Activated B cell treated with CpG ODN at 0.5 μM for 24 hours (primary cell): ENCODE measurements around the gene GRM5. TPM values are rescaled to one million over a fixed set of nuclear protein-coding genes. Genes with fewer than 3 reads are reported as not detected.
"Not testable (repeated sequence)": the region's sequence is repeated elsewhere in the genome, so short reads cannot be mapped to it uniquely, and the experiment has no call there.

Experiments used
- ATAC-seq: fragments of 200-7000 bp; cut with Tn5 transposase; one replicate; pipeline ENCODE4 v1.10.0; 2021; ENCODE audit warnings: low read depth, mild to moderate bottlenecking, moderate library complexity
- CTCF ChIA-PET: fragments of 350-600 bp; sonication (Branson Sonifier 250); formaldehyde crosslinking; loops from one replicate; lab custom pipeline; 2021; ENCODE audit warnings: antibody characterized with exemption; lab: Charles Lee
- POLR2A ChIA-PET: fragments of 350-600 bp; sonication (Branson Sonifier 250); formaldehyde crosslinking; loops from one replicate; lab custom pipeline; 2021; ENCODE audit warnings: antibody characterized with exemption; lab: Charles Lee
- DNase-seq: peaks from one replicate; pipeline ENCODE4 v3.0.0; 2022
- H3K27ac Mint-ChIP-seq: one replicate; pipeline ENCODE4 v1.8.0; 2020; ENCODE audit warnings: mixed read lengths
- H3K27me3 Mint-ChIP-seq: one replicate; pipeline ENCODE4 v1.8.0; 2021; ENCODE audit warnings: mixed read lengths
- H3K36me3 Mint-ChIP-seq: one replicate; pipeline ENCODE4 v1.8.0; 2021; ENCODE audit warnings: low read depth, mixed read lengths
- H3K4me1 Mint-ChIP-seq: one replicate; pipeline ENCODE4 v1.8.0; 2021; ENCODE audit warnings: mixed read lengths
- H3K4me3 Mint-ChIP-seq: one replicate; pipeline ENCODE4 v1.8.0; 2020; ENCODE audit warnings: mild to moderate bottlenecking, mixed read lengths
- H3K9me3 Mint-ChIP-seq: one replicate; pipeline ENCODE4 v1.8.0; 2020; ENCODE audit warnings: mixed read lengths
- CTCF ChIP-seq: fragments of 200-600 bp; IDR thresholded peaks from one replicate; pipeline ENCODE4 v1.8.0; 2022; ENCODE audit warnings: antibody characterized with exemption, mild to moderate bottlenecking
- intact Hi-C: fragments of 100-400 bp; cut with micrococcal nuclease; formaldehyde crosslinking; loops from one replicate; pipeline ENCODE4 v1.15.1; 2024
- total RNA-seq: library from RNA; stranded (reverse); gene quantifications from 2 replicates; pipeline ENCODE4 v1.2.3, GENCODE V29; 2022

GRM5 gene
- total RNA-seq, 1 donor from 2014 or later = not detected

- Mint-ChIP-seq H3K9me3 (no peaks in the 10 kb centered on the region), H3K4me3 (no peak overlapping the region), H3K4me1 (no peaks in the 10 kb centered on the region), H3K27me3 (no peaks in the 10 kb centered on the region), H3K36me3 (no peaks in the 10 kb centered on the region), H3K27ac (no peak overlapping the region)
- no peak for ATAC-seq
- CTCF ChIA-PET = no interaction called here
- POLR2A ChIA-PET = no interaction called here
- DNase-seq = no peak
- intact Hi-C loops = no loop called here
- TF ChIP-seq CTCF = no peak
These were observed 114.8 kb downstream of the GRM5 start for GRCh38 chr11:88950975-88951374.

DNA sequence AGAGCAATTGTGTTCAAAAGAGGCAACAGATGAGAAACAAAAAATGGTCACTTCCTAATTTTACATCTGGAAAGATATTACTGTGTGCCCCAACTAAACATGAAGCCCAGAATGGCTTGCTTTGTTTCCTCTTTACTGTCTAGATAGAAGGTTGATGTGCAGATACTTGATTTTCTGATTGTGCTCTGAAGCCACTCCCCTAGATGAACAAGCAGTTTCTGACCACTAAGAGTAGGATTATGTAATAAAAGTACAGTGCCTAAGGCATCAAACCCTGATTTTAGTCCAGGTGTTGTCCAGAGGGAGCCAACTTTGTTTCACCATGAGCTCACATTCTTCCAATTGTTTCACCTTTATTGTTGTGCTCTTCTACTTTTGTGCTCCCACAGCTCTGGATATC, 116.9 kb downstream of the GRM5 start:
- CTCF ChIA-PET, H3K36me3 Mint-ChIP-seq, H3K9me3 Mint-ChIP-seq, DNase-seq, H3K4me1 Mint-ChIP-seq, ATAC-seq, intact Hi-C loops, H3K27ac Mint-ChIP-seq, H3K27me3 Mint-ChIP-seq, H3K4me3 Mint-ChIP-seq, POLR2A ChIA-PET: not testable (repeated sequence)

DNA sequence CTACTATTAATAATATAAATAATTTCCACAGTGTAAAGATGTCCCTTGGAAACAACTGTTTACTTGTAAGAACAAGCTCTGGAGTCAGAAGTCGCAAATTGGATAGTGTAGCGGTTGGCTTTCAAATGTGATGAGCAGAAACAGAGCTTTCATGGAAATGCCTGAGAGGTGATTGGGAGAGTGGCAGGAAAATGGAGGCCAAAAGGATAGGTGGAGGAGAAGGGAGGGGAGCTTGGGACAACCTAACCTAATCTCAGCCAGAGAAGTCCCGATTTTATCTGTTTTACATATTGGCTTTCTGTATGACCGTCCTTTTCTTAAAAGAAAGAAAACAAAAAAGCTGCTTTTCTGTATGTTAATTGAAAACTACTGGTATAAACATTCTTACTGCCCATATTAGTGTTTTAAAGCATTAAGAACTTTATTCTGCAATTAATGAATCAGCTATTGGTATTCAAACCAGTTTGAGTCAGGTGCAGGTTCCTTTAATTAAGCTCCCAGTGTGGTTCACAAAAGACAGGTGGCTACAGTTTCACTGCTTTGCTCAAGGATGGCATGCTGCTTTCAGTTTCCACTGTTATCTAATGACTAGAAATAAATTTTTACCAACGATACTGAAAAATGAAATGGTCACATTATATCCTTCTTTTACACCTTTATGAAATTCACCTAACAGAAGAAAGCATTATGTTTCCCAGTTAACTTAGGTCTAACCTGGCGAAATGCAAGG, 117.8 kb downstream of the GRM5 start:
- H3K27ac Mint-ChIP-seq, CTCF ChIA-PET, POLR2A ChIA-PET, intact Hi-C loops, DNase-seq, ATAC-seq, H3K4me1 Mint-ChIP-seq, H3K27me3 Mint-ChIP-seq, H3K36me3 Mint-ChIP-seq, H3K4me3 Mint-ChIP-seq, H3K9me3 Mint-ChIP-seq: not testable (repeated sequence)

DNA sequence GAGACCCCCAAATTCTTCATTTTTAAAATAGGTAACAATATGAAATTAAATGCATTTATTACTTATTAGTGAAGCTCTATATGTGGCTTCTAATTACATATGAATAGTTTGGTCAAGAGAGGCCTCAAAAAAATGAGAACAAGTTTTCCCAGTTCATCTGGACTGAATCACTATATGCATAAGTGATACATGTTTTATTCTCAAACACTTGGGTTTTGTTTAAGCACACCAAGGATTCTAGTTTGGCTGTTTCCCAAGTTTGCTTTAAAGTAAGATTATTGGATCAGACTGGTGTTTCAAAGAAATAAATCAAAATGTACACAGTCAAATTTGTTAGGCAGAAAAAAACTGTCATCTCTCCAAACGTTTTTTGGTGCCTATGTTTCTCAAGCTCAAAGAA, 136.1 kb downstream of the GRM5 start:
- intact Hi-C loops, ATAC-seq, DNase-seq, H3K36me3 Mint-ChIP-seq, H3K27ac Mint-ChIP-seq, CTCF ChIA-PET, H3K9me3 Mint-ChIP-seq, POLR2A ChIA-PET, H3K27me3 Mint-ChIP-seq, H3K4me3 Mint-ChIP-seq, H3K4me1 Mint-ChIP-seq: not testable (repeated sequence)

GRCh38 chr11:88917065-88917464, 148.7 kb downstream of the GRM5 start:
- DNase-seq, POLR2A ChIA-PET, CTCF ChIA-PET, H3K27ac Mint-ChIP-seq, H3K4me3 Mint-ChIP-seq, H3K36me3 Mint-ChIP-seq, H3K27me3 Mint-ChIP-seq, H3K4me1 Mint-ChIP-seq, ATAC-seq, intact Hi-C loops, H3K9me3 Mint-ChIP-seq: not testable (repeated sequence)

DNA sequence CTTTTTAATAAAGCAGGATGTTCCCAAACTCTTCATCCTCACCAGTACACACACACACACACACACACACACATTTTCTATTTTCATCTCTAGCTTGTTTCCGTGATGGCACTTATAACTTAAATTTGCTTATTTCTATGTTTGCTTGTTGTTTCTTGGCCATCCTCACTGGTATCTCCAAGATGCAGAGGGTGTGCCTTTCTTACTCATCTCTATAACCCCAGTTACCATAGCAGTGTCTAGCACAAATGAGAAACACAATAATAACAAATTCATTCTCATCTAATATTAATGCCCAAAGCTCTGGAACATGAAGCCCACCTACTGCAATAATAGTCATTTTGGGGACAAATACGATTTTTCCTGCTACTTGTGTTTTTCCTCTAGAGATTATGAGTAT, 156.3 kb downstream of the GRM5 start:
- ChIA-PET POLR2A (no interaction called here), CTCF (no interaction called here)
- ATAC-seq (no peak), DNase-seq (no peak)
- intact Hi-C loops = no loop called here
- H3K9me3 Mint-ChIP-seq = no peaks in the 10 kb centered on the region
- no peak for TF ChIP-seq CTCF
- H3K4me1 Mint-ChIP-seq = no peaks in the 10 kb centered on the region
- no peak overlapping the region for H3K4me3 Mint-ChIP-seq
- H3K27ac Mint-ChIP-seq = no peak overlapping the region
- H3K27me3 Mint-ChIP-seq = no peaks in the 10 kb centered on the region
- H3K36me3 Mint-ChIP-seq = no peaks in the 10 kb centered on the region

GRCh38 chr11:88901436-88901835, 164.3 kb downstream of the GRM5 start:
- H3K27ac Mint-ChIP-seq, POLR2A ChIA-PET, intact Hi-C loops, DNase-seq, CTCF ChIA-PET, H3K4me1 Mint-ChIP-seq, H3K9me3 Mint-ChIP-seq, H3K27me3 Mint-ChIP-seq, H3K36me3 Mint-ChIP-seq, H3K4me3 Mint-ChIP-seq, ATAC-seq: not testable (repeated sequence)

DNA sequence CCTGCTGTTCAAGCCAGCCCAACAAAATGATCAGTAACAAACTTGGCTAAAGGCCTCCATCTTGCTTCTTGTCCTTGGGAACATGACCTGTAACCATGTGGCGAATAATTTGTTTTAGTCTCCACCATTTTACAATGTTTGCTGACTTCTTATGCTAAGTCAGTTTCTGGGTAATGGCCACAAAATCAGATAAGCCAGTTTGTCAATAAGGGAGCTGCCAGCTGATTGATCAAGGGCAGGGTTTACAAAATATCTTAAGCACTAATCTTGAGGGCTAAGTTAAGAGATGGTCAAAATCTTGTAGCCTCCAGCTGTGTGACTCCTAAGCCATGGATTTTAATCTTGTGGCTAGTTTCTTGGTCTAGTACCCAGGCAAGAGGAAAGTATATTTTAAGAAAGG, 176.9 kb downstream of the GRM5 start:
- ATAC-seq, H3K36me3 Mint-ChIP-seq, H3K4me1 Mint-ChIP-seq, H3K27ac Mint-ChIP-seq, CTCF ChIA-PET, H3K27me3 Mint-ChIP-seq, DNase-seq, H3K4me3 Mint-ChIP-seq, POLR2A ChIA-PET, intact Hi-C loops: not testable (repeated sequence)
- H3K9me3 Mint-ChIP-seq = peaks cover 18% of the 10 kb centered on the region
